ENCODE results near the gene PPP3CA.

GRCh38 chr4:101355767-101356702 lies 8.7 kb upstream of the PPP3CA start:
- TF ChIP-seq CTCF (conservative IDR thresholded peaks at IDR 0.05 in 1 of 2, IDR thresholded peaks at IDR 0.05 in 1 of 2; ENCODE audit: low read depth in 1 of 2, low read length in 2 of 2) = no peak
- no peak for TF ChIP-seq EZH2 (IDR thresholded peaks at IDR 0.05; ENCODE audit: low read length, missing control alignments)
